Astrocyte (in vitro differentiated cells and primary cell): ENCODE results near the gene FRYL.

Experiments used
- CTCF ChIP-seq: IDR thresholded peaks from 2 replicates; pipeline ENCODE4 v1.5.1; 2011; ENCODE audit warnings: low read depth, mild to moderate bottlenecking, inconsistent platforms, low read length, moderate library complexity; ENCODE audit not compliant: insufficient read depth
- EZH2 ChIP-seq: IDR thresholded peaks from 2 replicates; pipeline ENCODE4 v1.6.1; 2012; ENCODE audit warnings: mild to moderate bottlenecking, low read length, inconsistent platforms; ENCODE audit not compliant: insufficient read depth

GRCh38 chr4:48594180-48594579, 185.9 kb downstream of the FRYL start:
- no peak for TF ChIP-seq CTCF
- TF ChIP-seq EZH2: no peak
